Neutrophil (primary cell): ENCODE measurements around the gene CCDC85A.

ENCODE experiments used
- H3K27ac ChIP-seq: fragments of 200-600 bp; sonication (generic); 2 replicates; pipeline ENCODE4 v1.5.1; 2016; ENCODE audit warnings: mild to moderate bottlenecking, moderate library complexity
- H3K27me3 ChIP-seq: fragments of 200-600 bp; sonication (generic); 2 replicates; pipeline ENCODE4 v1.6.0; 2016; ENCODE audit warnings: mild to moderate bottlenecking
- H3K36me3 ChIP-seq: fragments of 200-600 bp; sonication (generic); 2 replicates; pipeline ENCODE4 v1.5.1; 2017
- H3K4me1 ChIP-seq, 2 experiments: fragments of 200-600 bp in 1 of 2; sonication (generic) in 1 of 2; 1 replicate in 1 of 2; 2 replicates in 1 of 2; pipeline versions ENCODE4 v1.5.1 to v1.6.1; 2013 to 2016; ENCODE audit warnings: low read depth in 1 of 2, low read length in 1 of 2, mild to moderate bottlenecking in 1 of 2, moderate library complexity in 1 of 2; ENCODE audit not compliant: control insufficient read depth in 1 of 2, insufficient read depth in 1 of 2
- H3K4me3 ChIP-seq, 2 experiments: fragments of 200-600 bp in 1 of 2; sonication (generic) in 1 of 2; 1 replicate in 1 of 2; 2 replicates in 1 of 2; pipeline ENCODE4 v1.5.1; 2013 to 2016; ENCODE audit warnings: low read depth in 1 of 2, low read length in 1 of 2, mild to moderate bottlenecking in 1 of 2, moderate library complexity in 1 of 2
- H3K9me3 ChIP-seq: fragments of 200-600 bp; sonication (generic); 2 replicates; pipeline ENCODE4 v1.5.1; 2016
- TF ChIP-seq, protein P1 (sequence below): fragments of 200-600 bp; sonication (generic); IDR thresholded peaks from 2 replicates; pipeline ENCODE4 v1.5.1; 2016; ENCODE audit warnings: antibody characterized with exemption

Gene CCDC85A

DNA sequence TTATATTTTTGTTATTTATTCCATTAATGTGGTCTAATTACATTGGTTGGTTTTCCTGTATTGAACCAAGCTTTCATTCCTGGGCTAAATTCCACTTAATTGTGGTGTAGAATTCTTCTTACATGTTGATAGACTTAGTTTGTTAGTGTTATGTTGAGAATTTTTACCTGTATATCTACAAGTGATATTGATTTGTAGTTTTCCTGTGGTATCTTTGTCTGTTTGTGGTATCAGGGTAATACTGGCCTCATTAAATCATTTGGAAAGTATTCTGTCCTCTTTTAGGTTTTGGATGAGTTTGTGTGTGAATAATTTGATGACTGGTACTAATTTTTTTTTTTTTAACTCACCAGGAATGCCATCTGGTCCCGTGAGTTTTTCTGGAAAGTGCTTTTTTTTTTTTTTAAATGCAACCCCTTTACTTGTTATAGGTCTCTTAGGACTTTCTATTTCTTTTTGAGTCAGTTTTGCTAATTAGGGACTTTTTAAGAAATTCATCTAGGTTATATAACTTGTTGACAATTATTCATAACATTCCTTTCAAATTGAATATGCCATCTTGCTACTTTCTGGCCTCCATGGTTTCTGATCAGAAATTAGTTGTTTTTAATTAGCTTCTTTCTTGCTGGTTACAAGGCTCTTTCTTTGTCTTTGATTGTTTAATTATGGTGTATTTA is 232.8 kb downstream of the CCDC85A start:
- H3K4me3 ChIP-seq, result no peak overlapping the region
- no peaks in the 10 kb centered on the region for H3K4me1 ChIP-seq
- no peaks in the 10 kb centered on the region for H3K36me3 ChIP-seq
- no peak overlapping the region for H3K27ac ChIP-seq
- no peaks in the 10 kb centered on the region for H3K9me3 ChIP-seq
- TF ChIP-seq, protein P1, sequence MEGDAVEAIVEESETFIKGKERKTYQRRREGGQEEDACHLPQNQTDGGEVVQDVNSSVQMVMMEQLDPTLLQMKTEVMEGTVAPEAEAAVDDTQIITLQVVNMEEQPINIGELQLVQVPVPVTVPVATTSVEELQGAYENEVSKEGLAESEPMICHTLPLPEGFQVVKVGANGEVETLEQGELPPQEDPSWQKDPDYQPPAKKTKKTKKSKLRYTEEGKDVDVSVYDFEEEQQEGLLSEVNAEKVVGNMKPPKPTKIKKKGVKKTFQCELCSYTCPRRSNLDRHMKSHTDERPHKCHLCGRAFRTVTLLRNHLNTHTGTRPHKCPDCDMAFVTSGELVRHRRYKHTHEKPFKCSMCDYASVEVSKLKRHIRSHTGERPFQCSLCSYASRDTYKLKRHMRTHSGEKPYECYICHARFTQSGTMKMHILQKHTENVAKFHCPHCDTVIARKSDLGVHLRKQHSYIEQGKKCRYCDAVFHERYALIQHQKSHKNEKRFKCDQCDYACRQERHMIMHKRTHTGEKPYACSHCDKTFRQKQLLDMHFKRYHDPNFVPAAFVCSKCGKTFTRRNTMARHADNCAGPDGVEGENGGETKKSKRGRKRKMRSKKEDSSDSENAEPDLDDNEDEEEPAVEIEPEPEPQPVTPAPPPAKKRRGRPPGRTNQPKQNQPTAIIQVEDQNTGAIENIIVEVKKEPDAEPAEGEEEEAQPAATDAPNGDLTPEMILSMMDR, result no peak
- no peaks in the 10 kb centered on the region for H3K27me3 ChIP-seq
